M059J (cell line): ENCODE results near the gene UBA3. TPM values are rescaled to one million over a fixed set of nuclear protein-coding genes. Genes with fewer than 3 reads are reported as not detected.

ENCODE experiments used
- DNase-seq: peaks from one replicate; pipeline ENCODE4 v3.0.0-alpha.2; 2012; ENCODE audit warnings: low read depth
- total RNA-seq: library from RNA; depleted of rRNA; stranded (reverse); fragments of >200 nt; shearing (Covaris generic); gene quantifications from 2 replicates; pipeline ENCODE4 v1.2.3, GENCODE V29; 2014

UBA3 gene
- total RNA-seq, 1 experiment from 2014 or later: 44.9 TPM

DNA sequence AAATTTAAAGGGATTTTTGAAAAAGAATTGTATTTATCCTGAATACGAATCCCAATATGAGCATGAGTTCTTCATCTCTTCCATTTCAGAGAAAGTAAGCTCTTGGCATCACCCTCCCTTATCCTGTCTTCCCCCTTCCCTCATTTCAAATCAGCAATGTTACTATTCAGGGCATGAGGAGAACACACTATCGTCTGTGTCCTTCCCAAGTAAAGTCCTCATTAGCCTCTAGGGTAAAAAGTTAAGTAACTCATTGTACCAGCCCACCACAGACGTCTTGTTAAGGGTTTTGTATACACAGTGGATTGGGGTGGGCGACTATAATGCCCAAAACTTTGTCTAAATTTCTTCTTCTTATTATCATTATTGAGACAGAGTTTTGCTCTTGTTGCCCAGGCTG is 19.4 kb upstream of the UBA3 start:
- no peak for DNase-seq

GRCh38 chr3:69097407-69098086 is 17.4 kb upstream of the UBA3 start:
- DNase-seq: peak; percentile 42

- no peak for DNase-seq
Measured at GRCh38 chr3:69096299-69096698, 16.1 kb upstream of the UBA3 start.

DNA sequence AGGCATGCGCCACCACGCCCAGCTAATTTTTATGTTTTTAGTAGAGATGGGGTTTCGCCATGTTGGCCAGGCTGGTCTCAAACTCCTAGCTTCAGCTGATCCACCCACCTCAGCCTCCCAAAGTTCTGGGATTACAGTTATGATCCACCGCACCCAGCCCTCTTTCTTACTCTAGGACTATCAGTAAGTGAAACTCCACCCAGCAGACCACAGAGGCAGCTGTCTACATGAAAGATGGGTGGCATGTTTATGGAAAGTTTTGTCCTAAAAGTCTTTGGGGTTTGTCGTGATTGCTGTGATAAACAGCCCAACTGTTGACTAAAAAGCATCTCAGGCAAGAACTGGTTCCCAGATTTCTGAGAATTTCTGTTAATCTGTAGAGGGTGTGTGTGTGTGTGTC is 15.5 kb upstream of the UBA3 start:
- DNase-seq: peak; percentile 8

DNA sequence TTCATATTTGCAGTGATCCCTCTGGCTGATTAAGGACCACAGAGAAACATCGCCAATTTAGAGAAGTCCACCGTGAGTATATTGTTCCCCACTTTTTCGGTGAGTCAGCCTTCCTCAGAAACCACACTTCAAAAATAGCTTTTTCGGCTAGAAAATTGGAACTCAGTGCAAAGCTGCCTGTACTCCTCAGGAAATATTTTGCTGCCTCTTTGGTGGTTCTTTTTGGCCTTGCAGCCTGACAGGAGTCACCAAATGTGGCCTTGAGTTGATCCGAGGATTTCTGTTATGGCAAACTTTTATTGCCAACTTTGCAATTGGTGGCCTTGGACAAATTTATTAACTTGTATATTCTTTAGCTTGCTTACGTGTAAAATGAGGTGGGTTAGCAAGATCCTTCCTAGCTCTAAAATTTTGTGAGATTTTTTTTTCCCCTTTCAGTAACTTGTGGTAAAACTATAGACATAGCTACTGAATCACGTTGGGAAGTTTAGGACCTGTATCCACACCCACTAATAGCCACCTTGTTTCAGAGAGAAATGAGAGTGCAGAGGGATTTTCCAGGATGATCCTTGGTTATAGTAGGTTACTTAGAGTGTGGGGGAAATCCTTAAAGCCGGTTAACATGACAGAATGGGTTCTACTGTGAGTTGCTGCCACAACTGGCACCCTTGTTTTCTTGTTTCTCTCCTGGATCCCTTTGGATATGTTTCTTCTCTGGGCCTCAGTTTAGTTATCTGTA is 14.5 kb upstream of the UBA3 start:
- peak; percentile 66 for DNase-seq

DNA sequence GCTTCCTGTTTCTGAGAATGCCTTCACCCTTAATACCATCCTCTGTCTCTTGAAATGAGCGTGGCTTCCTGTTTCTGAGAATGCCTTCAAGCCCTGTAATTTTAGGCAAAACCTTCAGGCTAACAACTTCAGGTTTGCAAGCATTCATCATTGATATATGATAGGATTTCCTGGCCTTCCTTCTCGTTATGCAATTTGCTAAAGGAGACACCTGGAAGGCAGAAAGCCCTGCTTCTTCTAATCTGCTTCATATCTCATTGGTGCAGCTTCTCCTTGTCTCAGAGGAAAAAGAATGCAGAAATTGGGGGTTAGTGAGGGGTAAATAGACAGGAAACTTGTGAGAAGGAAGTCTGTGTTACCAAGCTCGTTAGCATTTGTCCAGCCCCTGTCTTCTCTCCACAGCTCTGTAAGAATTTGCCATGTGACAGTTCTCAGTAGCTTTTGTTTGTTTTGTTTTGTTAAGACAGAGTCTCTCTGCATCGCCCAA is 11.9 kb upstream of the UBA3 start:
- DNase-seq: peak; percentile 21

- no peak for DNase-seq
Measured at GRCh38 chr3:69091389-69092029, 11.3 kb upstream of the UBA3 start.

- DNase-seq: peak; percentile 59
Measured at GRCh38 chr3:69090021-69090420, 9.9 kb upstream of the UBA3 start.

GRCh38 chr3:69088063-69088462 is 7.9 kb upstream of the UBA3 start:
- DNase-seq: peak; percentile 30

DNA sequence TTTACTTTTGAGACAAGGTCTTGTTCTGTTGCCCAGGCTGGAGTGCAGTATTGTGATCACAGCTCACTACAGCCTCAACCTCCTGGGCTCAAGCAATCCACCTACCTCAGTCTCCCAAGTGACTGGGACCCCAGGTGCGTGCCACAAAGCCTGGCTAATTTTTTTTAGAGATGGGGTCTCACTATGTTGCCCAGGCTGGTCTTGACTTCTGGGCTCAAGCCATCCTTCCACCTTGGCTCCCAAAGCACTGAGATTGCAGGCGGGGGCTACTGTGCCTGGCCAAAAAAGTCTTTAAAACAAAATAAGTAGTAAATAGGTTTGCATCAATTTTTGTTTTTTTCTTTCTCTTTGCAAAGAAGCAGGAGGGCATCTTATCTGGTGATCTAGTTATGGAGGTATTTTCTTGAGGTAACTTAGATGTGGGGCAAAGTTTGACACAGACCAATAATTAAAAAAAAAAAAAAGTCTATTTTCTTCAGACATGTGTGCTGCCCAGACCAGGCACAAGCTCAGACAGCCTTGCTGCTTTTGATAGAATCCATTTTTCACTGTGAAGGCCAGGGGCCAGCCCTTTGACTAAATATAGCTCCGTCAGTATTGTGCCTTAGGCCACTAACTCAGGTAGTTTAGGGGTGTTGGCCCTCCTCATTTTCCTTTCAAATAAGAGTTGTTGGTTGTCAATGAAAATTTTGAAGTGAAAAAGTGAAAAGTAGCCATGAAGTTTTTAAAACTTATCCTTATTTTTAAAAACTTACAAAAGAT is 7.0 kb upstream of the UBA3 start:
- DNase-seq: no peak

GRCh38 chr3:69085833-69086722 is 5.9 kb upstream of the UBA3 start:
- peak; percentile 87 for DNase-seq

DNA sequence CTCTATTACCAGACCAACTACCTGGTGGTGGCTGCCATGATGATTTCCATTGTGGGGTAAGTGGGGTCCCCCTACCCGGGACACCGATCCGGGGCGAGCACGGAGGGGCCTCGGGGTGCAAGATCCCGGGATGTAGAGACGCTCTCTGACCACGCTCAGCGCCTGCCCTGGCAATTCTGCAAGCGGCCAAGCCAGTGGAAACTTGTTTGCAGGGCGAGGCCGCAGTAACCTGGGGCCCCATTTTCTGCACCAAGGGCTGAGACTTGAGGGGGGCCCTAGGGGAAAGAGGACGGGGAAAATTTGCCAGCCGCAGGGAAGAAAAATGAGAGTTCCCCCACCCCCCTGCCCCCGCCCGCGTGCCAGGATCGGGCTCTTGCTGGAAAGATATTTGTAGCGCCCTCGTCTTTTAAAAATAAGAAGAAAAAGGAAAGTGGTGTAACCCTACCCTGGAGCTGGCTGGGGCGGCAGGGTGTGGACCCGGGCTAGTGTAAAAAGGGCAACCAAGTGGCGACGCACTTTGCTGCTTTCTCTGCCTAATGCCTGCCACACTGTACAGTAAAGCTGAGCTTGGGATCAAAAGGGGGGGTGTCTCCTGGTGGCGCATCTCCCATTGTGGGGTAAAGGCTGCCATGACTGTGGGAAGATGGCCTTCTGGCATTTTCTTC is 5.1 kb upstream of the UBA3 start:
- DNase-seq: peak; percentile 12

DNA sequence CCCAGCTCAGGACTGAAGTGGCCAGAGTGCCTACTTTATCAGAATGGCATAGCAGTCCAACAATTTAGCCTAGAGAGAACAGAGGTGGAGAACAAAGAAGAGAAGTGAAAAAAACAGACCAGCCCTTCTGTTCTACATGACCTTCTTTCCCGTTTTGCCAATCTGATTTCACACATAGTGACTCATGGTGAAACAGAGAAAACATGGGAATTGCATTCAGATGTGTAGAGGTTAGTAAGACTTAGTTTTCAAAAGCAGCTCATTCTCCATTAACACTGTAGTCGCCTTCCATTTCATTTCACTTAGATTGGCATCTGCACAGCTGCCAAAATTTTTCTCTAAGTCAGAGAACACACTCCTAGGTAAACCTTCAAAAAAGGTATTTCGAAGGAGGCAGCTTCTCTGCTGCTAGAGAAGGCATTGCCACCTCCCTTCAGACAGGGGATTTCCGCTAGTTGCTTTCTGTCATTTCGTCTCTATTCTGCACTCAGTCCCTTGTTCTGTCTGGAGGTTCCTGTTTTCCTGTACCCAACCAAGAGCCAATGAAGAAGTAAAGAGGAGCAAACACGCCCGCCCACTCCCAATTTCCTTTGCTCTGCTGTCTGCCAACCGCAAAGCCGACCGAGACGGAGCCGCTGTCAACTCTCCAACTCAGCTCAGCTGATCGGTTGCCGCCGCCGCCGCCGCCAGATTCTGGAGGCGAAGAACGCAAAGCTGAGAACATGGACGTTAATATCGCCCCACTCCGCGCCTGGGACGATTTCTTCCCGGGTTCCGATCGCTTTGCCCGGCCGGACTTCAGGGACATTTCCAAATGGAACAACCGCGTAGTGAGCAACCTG is 4.4 kb upstream of the UBA3 start, which contains the start of gene ARL6IP5:
Gene ARL6IP5 (plus strand): TSS at position 612 of the 842 bp plus-strand sequence. CDS start 111 bp downstream, at position 723.
- DNase-seq: peak; percentile 84

GRCh38 chr3:69082805-69083204 is 2.6 kb upstream of the UBA3 start:
- DNase-seq: peak; percentile 61

DNA sequence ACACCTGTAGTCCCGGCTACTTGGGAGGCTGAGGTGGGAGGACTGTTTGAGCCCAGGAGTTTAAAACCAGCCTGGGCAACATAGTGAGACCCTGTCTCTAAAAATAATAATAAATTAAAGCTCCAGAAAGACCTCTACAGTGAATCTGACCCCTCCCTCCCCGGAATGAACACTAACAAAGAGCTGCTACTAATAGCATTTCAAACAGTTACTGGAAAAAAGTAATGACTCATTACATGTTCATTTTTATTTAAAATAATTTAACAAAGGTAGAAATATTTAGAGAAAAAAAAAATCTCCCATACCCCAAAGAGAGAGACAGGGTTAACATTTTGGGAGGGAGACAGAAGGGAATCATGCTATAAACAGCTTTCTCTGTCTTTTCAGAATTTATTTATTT is 2.2 kb upstream of the UBA3 start:
- no peak for DNase-seq

GRCh38 chr3:69081583-69082262 is 1.6 kb upstream of the UBA3 start:
- DNase-seq: peak; percentile 72

- DNase-seq: no peak
Measured at GRCh38 chr3:69079269-69080159, 651 bp downstream of the UBA3 start.

GRCh38 chr3:69072928-69073327 is 7.2 kb downstream of the UBA3 start:
- DNase-seq: no peak
